Upper lobe of left lung (tissue), 4 donors: ENCODE results near the gene MARS1.
A peak's percentile ranks its signal among the peaks of the same experiment; 100 is the strongest.

ENCODE experiments used
- EP300 ChIP-seq, 4 donors: sonication (generic); formaldehyde crosslinking; IDR thresholded peaks; one replicate each; pipeline ENCODE4 v1.5.1; 2017; ENCODE audit warnings: antibody characterized with exemption in 4 of 4, control low read depth in 2 of 4
- POLR2A ChIP-seq, 4 donors: fragments of 450-650 bp; IDR thresholded peaks; one replicate each; pipeline ENCODE4 v1.5.1; 2016 to 2017; ENCODE audit warnings: antibody characterized with exemption in 4 of 4, mild to moderate bottlenecking in 2 of 4
- POLR2AphosphoS5 ChIP-seq, 2 donors: sonication (generic); formaldehyde crosslinking; IDR thresholded peaks; one replicate each; pipeline ENCODE4 v1.5.1; 2017; ENCODE audit warnings: antibody characterized with exemption in 2 of 2
- TF ChIP-seq, protein P1 (sequence below), 6 experiments: fragments of 450-650 bp in 4 of 6; fragments of 200-600 bp in 2 of 6; sonication (generic) in 2 of 6; IDR thresholded peaks; one replicate each; pipeline ENCODE4 v1.5.1; 2016 to 2019; ENCODE audit warnings: antibody characterized with exemption in 6 of 6

DNA sequence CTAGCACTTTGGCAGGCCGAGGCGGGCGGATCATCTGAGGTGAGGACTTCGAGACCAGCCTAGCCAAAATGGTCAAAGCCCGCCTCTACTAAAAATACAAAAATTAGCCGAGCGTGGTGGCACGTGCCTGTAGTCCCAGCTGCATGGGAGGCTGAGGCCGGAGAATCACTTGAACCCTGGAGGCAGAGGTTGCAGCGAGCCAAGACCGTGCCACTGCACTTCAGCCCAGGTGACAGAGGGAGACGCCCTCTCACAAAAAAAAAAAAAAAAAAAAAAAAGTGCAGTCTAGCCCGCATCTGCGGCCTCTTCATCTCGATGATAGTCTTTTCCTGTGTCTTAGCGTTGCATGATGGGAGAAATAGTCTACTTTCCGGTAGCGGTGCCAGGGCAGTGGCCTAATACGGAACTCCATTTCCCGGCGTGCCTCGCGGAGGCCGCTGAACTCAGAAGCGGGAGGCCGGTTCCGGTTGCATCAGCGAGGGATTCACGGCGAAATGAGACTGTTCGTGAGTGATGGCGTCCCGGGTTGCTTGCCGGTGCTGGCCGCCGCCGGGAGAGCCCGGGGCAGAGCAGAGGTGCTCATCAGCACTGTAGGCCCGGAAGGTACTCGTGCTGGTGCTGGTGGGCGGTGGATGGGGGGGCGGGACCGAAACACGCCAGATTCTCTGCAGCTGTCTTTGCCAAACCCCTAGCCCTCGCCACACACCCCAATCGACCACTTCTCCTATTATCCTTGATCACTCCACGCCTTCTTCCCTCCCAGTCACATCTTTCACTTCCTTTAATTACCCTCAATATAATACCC, at the start of gene MARS1:
- TF ChIP-seq, protein P1, sequence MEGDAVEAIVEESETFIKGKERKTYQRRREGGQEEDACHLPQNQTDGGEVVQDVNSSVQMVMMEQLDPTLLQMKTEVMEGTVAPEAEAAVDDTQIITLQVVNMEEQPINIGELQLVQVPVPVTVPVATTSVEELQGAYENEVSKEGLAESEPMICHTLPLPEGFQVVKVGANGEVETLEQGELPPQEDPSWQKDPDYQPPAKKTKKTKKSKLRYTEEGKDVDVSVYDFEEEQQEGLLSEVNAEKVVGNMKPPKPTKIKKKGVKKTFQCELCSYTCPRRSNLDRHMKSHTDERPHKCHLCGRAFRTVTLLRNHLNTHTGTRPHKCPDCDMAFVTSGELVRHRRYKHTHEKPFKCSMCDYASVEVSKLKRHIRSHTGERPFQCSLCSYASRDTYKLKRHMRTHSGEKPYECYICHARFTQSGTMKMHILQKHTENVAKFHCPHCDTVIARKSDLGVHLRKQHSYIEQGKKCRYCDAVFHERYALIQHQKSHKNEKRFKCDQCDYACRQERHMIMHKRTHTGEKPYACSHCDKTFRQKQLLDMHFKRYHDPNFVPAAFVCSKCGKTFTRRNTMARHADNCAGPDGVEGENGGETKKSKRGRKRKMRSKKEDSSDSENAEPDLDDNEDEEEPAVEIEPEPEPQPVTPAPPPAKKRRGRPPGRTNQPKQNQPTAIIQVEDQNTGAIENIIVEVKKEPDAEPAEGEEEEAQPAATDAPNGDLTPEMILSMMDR (IDR thresholded peaks at IDR 0.05), result peak in 2 of 6 experiments; percentile 25 to 27
- TF ChIP-seq POLR2AphosphoS5 (IDR thresholded peaks at IDR 0.05), result peak; percentile 90 to 92
- TF ChIP-seq EP300 (IDR thresholded peaks at IDR 0.05), result peak in 1 of 4 donors; percentile 44
- peak in 2 of 4 donors; percentile 46 to 74 for TF ChIP-seq POLR2A (IDR thresholded peaks at IDR 0.05)
